ENCODE measurements around the gene TPRN. TPM values are rescaled to one million over a fixed set of nuclear protein-coding genes. Genes with fewer than 3 reads are reported as not detected.
A peak's percentile ranks its signal among the peaks of the same experiment; 100 is the strongest.

The TPRN gene
- total and polyA plus RNA-seq, 2 of the 4 experiments (the other 2 are of a cell fraction): 1.8 to 5.3 TPM

DNA sequence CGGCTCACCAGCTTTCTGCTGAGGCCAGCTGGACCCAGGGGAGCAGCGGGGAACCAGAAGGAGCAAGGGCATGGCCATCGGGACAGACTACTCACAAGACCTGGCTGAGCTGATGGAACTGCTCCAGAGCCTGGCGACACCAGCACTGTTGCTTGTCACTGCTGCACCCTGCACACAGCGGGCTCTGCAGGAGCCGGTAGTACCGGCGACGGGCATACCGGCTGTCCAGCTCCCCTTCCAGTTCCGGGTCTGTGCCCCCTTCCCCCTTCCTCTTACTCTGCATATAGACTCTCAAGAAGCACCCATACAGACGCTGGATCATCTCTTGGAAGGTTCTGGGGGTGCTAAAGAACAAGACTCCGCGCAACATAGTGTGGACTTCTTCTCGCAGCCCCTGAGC is 13.2 kb downstream of the TPRN start:
- Histone ChIP-seq H3K4me2 (ENCODE audit: low read depth, low read length) (peak overlapping the region; percentile 88), H2BK20ac (ENCODE audit: low read depth, low read length) (no peak overlapping the region), H2BK120ac (ENCODE audit: low read depth, low read length) (no peak overlapping the region), H3K4ac (ENCODE audit: low read depth, low read length) (no peak overlapping the region), H3K18ac (ENCODE audit: low read depth, low read length) (no peak overlapping the region), H4K20me1 (ENCODE audit: insufficient read depth, low read length) (peaks cover 22% of the 10 kb centered on the region), H2AK9ac (replicated peaks; ENCODE audit: low read depth, low read length, poor library complexity) (no peak overlapping the region), H3K79me1 (ENCODE audit: low read depth in 1 of 2, low read length in 2 of 2) (peaks cover 5 to 54% of the 10 kb centered on the region in 2 experiments), H2AK5ac (ENCODE audit: low read depth, low read length) (no peak overlapping the region), H3K27me3 (ENCODE audit: control insufficient read depth, insufficient read depth, low read length) (no peaks in the 10 kb centered on the region), H3K4me3 (ENCODE audit: insufficient read depth, low read depth, low read length) (peak overlapping the region; percentile 91), H4K8ac (ENCODE audit: low read depth in 2 of 2, low read length in 2 of 2) (no peak overlapping the region), H3K4me1 (ENCODE audit: control insufficient read depth, insufficient read depth, low read length) (peaks cover 16% of the 10 kb centered on the region), H3K36me3 (ENCODE audit: control insufficient read depth, insufficient read depth, low read length) (peaks cover 63% of the 10 kb centered on the region), H3K23ac (ENCODE audit: low read depth, low read length) (no peak overlapping the region), H3K14ac (replicated peaks; ENCODE audit: low read depth, low read length) (no peak overlapping the region), H2BK15ac (ENCODE audit: low read depth, low read length) (no peak overlapping the region), H3K56ac (ENCODE audit: extremely low read depth, insufficient read depth, low read length) (no peak overlapping the region), H2AFZ (replicated peaks; ENCODE audit: low read length, poor library complexity) (no peak overlapping the region), H3K9ac (ENCODE audit: low read depth, low read length) (peak overlapping the region; percentile 84; the same call in 1 of the 2 replicates), H3K9me3 (ENCODE audit: control insufficient read depth, insufficient read depth, low read length) (no peaks in the 10 kb centered on the region), H2BK5ac (ENCODE audit: low read depth, low read length, poor library complexity, severe bottlenecking) (no peak overlapping the region), H4K5ac (ENCODE audit: low read depth, low read length) (no peak overlapping the region), H3K27ac (ENCODE audit: insufficient read depth, low read length) (no peak overlapping the region), H4K91ac (ENCODE audit: insufficient read depth, low read depth, low read length) (no peak overlapping the region), H3K9me1 (ENCODE audit: insufficient read depth, low read length) (no peaks in the 10 kb centered on the region)
- ChIA-PET CTCF (no interaction called here), POLR2A (ENCODE audit: unreplicated experiment) (interaction anchor here (0.6 to 0.8 kb wide), 2 partner anchors 55 to 101 kb away, joined by 3 to 6 read pairs; partner anchors contain the start of gene MAN1B1)
- DNase-seq: no peak
- no peak for ATAC-seq (ENCODE audit: low read depth)
- in situ Hi-C loops (cut with MboI; ENCODE audit: low sequenced_read_pairs): no loop called here
- dilution Hi-C loops (cut with HindIII; ENCODE audit: low sequenced_read_pairs, unreplicated experiment): no loop called here
- TF ChIP-seq FOS (IDR thresholded peaks at IDR 0.05; ENCODE audit: low read depth, low read length) (no peak), CEBPB (IDR thresholded peaks at IDR 0.05; ENCODE audit: low read depth, low read length) (no peak), RFX5 (IDR thresholded peaks at IDR 0.05; ENCODE audit: low read depth, low read length) (no peak), RAD21 (IDR thresholded peaks at IDR 0.05; ENCODE audit: low read length) (no peak), CHD1 (IDR thresholded peaks at IDR 0.05; ENCODE audit: low read depth, low read length) (no peak), MAZ (IDR thresholded peaks at IDR 0.05; ENCODE audit: borderline replicate concordance, low read depth, low read length) (no peak), MXI1 (IDR thresholded peaks at IDR 0.05; ENCODE audit: borderline replicate concordance, low read depth, low read length) (no peak), POLR2A (IDR thresholded peaks at IDR 0.05; ENCODE audit: low read depth, low read length) (no peak), BHLHE40 (IDR thresholded peaks at IDR 0.05; ENCODE audit: low read depth, low read length) (no peak), MAFK (IDR thresholded peaks at IDR 0.05; ENCODE audit: low read depth, low read length) (no peak)
- TF ChIP-seq, protein P1, sequence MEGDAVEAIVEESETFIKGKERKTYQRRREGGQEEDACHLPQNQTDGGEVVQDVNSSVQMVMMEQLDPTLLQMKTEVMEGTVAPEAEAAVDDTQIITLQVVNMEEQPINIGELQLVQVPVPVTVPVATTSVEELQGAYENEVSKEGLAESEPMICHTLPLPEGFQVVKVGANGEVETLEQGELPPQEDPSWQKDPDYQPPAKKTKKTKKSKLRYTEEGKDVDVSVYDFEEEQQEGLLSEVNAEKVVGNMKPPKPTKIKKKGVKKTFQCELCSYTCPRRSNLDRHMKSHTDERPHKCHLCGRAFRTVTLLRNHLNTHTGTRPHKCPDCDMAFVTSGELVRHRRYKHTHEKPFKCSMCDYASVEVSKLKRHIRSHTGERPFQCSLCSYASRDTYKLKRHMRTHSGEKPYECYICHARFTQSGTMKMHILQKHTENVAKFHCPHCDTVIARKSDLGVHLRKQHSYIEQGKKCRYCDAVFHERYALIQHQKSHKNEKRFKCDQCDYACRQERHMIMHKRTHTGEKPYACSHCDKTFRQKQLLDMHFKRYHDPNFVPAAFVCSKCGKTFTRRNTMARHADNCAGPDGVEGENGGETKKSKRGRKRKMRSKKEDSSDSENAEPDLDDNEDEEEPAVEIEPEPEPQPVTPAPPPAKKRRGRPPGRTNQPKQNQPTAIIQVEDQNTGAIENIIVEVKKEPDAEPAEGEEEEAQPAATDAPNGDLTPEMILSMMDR (conservative IDR thresholded peaks at IDR 0.05; ENCODE audit: low read depth, low read length): no peak
- no TSS peak for BruUV-seq (replicated peaks)
- WGBS, 2 experiments (ENCODE audit: extremely low coverage in 2 of 2, insufficient read length in 1 of 2): 98% methylated on average over 6 of the region's 15 CpGs; no CpG with 5 or more reads in 1 of the 2 experiments
- intact Hi-C loops (cut with micrococcal nuclease): no loop called here
